ENCODE measurements around the gene KIFC3.
"Not testable (repeated sequence)": the region's sequence is repeated elsewhere in the genome, so short reads cannot be mapped to it uniquely, and the experiment has no call there.

KIFC3 gene

DNA sequence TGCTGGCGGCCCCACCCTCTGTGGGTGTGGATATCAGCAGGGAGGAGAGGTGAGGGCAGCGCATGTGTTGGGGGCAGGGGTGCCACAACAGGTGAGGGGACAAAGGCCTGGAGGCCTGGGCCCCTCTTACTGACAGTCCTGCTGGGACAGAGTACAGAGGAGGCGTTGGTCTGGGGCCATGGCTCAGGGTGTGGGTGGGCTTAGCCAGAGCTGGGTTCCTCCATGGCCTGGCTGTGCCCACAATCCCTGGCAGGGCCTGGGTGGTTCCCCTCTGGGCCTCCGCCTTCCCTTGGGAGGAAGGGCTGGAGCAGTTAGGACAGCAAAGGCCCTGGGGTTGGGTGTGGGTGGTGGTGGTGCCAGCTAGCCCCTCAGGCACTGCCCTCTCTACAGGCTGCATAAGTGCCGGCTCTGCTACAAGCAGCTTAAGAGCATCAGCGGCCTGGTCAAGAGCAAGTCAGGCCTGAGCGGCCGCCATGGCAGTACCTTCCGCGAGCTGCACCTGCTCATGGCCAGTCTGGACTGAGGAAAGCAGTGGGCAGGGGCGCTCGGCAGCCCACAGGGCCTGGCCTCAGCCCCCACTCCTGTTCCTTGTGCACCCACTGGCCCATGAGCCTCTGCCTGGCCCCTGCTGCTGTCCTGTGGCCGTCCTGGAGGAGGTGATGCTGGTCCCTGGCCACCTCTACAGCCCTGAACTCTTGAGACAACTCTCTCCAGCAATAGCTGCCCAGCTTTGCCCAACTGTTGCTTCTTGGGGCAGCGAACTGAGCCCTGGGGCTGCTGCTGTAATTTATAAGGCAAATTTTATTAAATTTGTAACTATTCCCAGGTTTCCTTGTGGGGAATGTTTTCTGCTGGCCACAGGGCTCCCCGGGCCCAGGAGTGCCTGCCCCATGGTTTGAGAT, 45.6 kb downstream of the KIFC3 start:
- in situ Hi-C loops (cut with MboI; ENCODE audit: low sequenced_read_pairs) = loop anchor here (10.0 to 25.0 kb wide), 2 partner anchors 108 to 256 kb away; partner anchors contain the start of genes USB1 and ZNF319

DNA sequence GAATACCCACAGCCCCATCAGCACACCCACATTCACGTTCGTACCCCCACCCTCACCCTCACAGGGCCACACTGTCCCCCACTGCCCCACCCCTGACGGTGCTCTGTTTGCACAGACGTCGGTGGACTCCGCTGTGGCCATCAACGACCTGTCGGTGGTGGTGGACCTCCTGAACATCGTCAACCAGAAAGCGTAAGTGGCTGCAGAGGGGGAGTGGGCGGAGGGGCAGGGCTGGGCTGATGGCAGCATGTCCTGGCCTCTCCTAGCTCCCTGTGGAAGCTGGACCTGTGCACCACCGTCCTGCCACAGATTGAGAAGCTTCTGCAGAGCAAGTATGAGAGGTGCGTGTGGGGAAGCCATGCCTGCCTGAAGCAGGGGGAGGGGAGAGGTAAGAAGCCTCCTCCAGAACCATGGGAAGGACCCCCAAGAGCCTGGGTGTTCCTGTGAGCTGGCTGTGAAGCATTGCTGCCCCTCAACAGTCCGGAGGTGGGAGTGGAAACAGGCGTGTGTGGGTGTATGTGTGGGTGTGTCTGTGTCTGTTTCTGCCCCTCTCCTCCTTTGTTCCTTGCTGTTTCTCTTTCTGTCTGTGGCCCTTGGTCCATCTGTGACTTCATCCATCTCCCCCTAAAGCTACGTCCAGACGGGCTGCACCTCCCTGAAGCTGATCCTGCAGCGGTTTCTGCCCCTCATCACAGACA, 46.4 kb downstream of the KIFC3 start:
- in situ Hi-C loops (cut with MboI; ENCODE audit: low sequenced_read_pairs) = loop anchor here (10.0 to 25.0 kb wide), 2 partner anchors 109 to 256 kb away; partner anchors contain the start of genes USB1 and ZNF319

DNA sequence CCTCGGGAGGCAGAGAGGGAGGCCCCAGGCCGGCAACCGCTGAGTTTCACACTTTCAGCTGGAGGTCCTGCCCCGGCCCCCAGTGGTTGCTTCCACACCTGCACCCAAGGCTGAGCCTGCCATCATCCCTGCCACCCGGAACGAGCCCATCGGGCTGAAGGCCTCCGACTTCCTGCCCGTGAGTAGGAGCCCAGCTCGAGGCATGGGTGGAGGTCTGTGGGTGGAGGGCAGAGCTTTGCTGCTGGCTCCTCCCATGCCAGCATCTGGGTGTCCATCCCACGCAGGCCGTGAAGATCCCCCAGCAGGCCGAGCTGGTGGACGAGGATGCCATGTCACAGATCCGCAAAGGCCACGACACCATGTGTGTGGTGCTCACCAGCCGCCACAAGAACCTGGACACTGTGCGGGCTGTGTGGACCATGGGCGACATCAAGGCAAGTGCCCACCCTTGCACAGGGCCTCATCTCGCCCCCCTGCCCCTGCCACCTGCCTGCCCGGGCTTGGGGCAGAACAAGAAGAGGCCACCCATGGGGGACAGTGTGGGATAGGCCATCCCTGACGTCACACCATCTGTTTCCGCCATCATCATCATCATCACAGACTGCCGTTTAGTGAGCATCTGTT, 47.1 kb downstream of the KIFC3 start:
- in situ Hi-C loops (cut with MboI; ENCODE audit: low sequenced_read_pairs) = loop anchor here (10.0 to 25.0 kb wide), 2 partner anchors 110 to 257 kb away; partner anchors contain the start of genes USB1 and ZNF319

DNA sequence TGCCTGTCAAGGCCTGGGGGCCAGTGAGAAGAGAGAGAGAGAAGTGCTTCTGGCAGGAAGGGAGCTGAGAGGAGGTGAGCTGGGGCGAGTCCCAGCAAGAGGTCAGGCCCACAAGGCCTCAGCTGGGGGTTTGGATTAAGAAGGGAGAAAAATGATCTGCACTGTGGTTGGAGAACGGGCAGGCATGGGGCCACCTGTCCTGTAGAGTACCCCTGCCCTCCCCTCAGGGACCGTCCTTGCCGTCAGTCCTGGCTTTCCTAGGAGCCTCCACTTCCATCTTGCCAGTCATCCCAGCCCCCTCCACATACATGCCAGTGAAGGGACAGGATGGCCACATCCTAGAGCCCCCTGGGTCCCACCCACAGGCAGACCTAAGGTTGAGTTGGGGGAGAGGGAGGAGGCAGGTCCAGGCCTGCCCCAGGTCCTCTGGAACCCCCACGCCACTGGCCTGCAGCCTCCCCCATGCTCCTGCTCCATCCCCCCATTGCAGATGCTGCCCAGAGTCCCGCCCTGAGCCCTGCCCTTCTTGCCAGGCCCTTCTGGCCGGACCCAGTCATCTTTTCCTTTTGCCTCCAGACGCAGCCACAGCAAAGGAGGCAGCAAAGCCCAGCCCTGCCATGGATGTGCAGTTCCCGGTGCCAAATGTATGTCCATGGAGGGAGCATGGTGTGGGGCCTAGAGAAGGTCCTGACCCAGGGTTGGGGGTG, 47.8 kb downstream of the KIFC3 start:
- in situ Hi-C loops (cut with MboI; ENCODE audit: low sequenced_read_pairs) = loop anchor here (10.0 to 25.0 kb wide), 2 partner anchors 110 to 258 kb away; partner anchors contain the start of genes USB1 and ZNF319

DNA sequence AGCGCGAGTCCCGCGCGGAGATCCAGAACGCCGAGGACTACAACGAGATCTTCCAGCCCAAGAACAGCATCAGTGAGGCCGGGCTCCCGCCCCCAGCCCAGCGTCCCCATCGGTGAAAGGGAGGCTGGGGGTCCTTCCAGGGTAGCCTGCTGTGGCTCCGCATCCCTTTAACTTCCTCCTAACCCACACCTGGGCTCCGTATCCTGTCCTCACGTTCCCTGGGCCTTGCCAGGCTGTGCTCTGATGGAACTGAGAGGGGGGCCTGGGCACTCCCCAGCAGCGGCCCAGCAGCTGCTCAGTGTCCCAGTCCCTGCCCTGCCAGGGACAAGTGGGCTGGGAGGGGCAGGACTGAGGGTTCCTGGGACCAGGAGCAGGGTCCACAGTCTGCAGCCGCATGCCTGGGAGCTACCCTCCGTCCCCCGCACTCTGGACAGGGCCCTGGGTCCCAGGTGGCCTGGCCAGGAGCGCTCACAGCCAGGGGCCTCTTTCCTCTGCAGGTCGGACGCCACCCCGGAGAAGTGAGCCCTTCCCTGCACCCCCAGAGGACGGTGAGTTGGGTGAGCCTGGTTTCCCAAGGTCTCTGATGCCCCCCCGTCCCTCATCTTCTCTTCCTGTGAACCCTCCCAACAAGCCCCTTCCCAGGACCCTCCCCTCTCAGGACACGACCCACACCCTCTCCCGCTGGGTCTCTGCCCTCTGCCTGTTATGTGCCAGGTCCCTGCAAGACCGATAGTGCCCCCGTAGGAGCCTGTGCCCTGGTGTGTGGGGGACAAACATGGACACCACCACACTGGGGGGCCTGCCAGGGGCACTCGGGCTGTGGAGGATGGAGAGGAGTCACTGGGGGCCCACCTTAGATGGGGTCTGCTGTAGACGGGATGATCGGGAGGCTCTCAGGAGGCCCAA, 48.6 kb downstream of the KIFC3 start:
- in situ Hi-C loops (cut with MboI; ENCODE audit: low sequenced_read_pairs) = loop anchor here (10.0 to 25.0 kb wide), 2 partner anchors 111 to 259 kb away; partner anchors contain the start of genes USB1 and ZNF319

DNA sequence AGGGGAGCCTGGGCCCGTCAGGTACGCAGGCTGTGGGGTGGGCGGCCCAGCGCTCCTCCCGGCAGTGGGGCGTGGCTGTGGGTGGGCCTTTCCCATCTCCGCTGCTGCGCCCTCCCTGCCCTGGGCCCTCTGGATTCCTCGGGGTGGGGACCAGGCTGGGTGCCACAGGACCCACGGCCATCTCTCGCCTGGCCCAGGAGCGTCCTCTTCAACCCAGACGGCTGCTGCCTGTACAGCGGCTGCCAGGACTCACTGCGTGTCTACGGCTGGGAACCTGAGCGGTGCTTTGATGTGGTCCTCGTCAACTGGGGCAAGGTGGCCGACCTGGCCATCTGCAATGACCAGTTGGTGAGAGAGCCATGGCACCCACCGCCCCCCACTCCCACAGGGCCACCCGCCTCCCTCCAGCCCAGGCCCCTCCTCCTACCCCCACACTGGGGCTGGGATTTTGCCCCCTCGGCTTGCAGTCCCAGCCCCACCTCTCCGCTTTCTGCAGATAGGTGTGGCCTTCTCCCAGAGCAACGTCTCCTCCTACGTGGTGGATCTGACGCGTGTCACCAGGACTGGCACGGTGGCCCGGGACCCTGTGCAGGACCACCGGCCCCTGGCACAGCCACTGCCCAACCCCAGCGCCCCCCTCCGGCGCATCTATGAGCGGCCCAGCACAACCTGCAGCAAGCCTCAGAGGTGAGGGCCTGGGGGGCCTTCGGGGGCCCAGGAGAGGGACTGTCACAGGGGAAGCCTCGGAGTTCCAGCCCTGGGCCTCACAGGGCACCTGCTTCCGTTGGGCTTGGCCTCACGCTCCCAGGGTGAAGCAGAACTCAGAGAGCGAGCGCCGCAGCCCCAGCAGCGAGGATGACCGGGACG, 49.5 kb downstream of the KIFC3 start:
- in situ Hi-C loops (cut with MboI; ENCODE audit: low sequenced_read_pairs) = loop anchor here (10.0 to 25.0 kb wide), 2 partner anchors 112 to 259 kb away; partner anchors contain the start of genes USB1 and ZNF319

DNA sequence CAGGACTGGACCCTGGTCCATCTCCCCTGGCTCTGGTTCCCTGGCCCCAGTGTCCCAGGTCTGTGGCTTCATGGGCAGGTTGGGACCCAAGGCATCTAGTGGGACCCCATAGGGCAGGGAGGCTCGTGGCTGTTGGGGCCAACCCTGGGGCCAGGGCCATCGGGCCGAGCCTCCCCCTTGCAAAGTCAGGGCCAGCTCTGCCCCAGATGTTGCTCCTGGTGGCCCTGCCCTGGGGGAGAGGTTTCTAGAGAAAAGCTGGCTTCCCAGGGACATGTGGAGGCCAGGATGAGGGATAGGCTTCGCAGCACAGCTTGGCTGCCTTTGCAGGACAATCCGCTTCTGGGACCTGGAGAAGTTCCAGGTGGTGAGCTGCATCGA, 50.1 kb downstream of the KIFC3 start:
- in situ Hi-C loops (cut with MboI; ENCODE audit: low sequenced_read_pairs) = loop anchor here (10.0 to 25.0 kb wide), 2 partner anchors 113 to 260 kb away; partner anchors contain the start of genes USB1 and ZNF319

GRCh38 chr16:57751539-57752202, 50.6 kb downstream of the KIFC3 start:
- in situ Hi-C loops (cut with MboI; ENCODE audit: low sequenced_read_pairs) = loop anchor here (10.0 to 25.0 kb wide), 2 partner anchors 113 to 261 kb away; partner anchors contain the start of genes USB1 and ZNF319

DNA sequence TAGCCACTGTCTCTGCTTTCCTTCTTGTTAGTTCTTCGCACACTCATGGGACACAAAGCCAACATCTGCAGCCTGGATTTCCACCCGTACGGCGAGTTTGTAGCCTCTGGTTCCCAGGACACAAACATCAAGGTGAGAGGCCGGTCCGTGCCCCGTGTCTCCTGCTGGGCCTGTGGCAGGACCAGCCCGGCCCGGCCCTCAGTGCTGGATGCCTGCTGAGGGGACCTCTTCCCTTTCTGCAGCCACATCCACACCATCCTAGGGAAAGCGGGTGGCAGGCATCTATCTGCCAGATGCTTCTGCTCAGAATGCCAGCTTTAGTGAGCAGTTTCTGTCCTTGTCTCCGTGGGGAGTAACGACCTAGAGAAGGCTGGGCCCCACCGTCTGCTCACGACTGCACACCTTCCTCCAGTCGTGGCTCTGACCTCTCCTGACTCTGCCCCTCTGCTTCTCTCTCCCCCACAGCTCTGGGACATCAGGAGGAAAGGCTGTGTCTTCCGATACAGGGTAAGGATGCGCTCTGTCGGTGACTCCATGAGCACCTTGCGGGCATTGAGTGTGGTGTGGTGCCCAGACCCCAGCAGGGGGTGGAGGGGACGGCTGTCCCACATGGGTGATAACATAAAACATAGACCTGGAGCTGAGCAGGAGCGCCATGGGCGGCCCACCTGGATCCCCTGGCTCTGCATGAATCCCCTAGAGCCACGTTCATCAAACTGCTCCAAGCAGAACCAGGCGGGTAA, 51.3 kb downstream of the KIFC3 start:
- in situ Hi-C loops (cut with MboI; ENCODE audit: low sequenced_read_pairs) = loop anchor here (10.0 to 25.0 kb wide), 2 partner anchors 114 to 261 kb away; partner anchors contain the start of genes USB1 and ZNF319

DNA sequence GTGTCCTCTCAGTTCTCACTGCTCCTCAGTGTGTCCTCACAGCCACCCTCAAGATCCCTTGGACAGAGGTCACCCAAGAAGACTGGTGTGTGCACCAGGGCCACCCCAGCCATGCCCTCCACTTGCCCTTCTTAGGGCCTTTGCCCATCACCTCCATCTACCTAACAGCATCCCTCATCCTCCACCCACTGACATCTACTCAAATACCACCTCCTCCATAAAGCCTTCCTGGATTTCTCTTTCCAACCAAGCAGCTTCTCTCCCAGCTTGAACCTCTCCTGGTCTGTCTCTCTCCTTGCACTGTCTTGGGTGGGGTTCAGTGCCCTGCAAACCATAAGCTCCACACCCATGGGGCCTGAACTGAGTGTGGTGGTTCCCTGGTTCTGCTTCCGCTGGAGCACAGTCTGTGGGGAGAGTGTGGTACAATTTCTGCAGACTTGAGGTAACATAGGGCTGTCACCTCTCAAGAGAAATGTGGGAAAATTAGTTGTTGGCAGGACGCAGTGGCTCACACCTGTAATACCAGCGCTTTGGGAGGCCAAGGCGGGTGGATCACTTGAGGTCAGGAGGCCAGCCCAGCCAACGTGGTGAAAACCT, 52.3 kb downstream of the KIFC3 start:
- in situ Hi-C loops (cut with MboI; ENCODE audit: low sequenced_read_pairs) = loop anchor here (10.0 to 25.0 kb wide), 2 partner anchors 115 to 262 kb away; partner anchors contain the start of genes USB1 and ZNF319

GRCh38 chr16:57749101-57749692, 53.1 kb downstream of the KIFC3 start:
- in situ Hi-C loops (cut with MboI; ENCODE audit: low sequenced_read_pairs) = no loop called here

GRCh38 chr16:57748596-57748995, 53.7 kb downstream of the KIFC3 start:
- in situ Hi-C loops (cut with MboI; ENCODE audit: low sequenced_read_pairs) = no loop called here

GRCh38 chr16:57747996-57748395, 54.3 kb downstream of the KIFC3 start:
- in situ Hi-C loops (cut with MboI; ENCODE audit: low sequenced_read_pairs) = no loop called here

DNA sequence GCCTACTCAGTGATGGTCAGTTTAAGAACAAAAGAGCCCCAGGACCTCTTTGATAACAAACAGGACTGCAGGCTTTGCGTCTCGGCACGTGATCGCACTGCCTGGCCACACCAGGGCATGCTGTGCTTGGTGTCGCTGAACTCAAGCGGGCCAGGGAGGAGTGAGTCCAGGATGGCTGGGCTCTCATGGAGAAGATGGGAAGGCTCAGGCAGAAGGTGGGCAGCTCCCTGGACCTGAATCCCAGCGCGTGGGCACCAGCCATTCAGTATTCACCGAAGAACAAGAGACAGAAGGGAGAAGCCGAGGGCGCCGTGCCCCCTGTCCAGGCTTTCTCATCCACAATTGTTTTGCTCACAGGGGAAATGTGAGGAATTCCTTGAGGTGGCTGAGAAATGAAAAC, 54.8 kb downstream of the KIFC3 start:
- in situ Hi-C loops (cut with MboI; ENCODE audit: low sequenced_read_pairs) = no loop called here

GRCh38 chr16:57747091-57747490, 55.2 kb downstream of the KIFC3 start:
- in situ Hi-C loops (cut with MboI; ENCODE audit: low sequenced_read_pairs) = no loop called here

DNA sequence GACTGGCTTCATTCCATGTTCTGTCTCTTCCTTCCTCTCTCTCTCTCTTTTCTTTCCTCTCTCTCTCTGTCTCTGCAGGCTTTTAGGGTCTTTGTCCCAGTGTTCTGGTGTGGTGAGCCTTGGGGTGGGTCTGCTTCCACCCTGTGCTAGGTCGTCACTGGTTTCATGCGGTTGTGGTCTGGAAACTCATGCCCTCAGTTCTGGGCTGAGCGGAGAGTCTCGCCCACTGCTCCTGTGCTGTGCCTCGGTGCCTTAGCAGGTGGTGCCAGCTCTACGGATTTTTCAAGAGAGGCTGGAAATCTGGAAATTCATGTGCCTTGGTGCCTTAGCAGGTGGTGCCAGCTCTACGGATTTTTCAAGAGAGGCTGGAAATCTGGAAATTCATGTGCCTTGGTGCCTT, 56.0 kb downstream of the KIFC3 start:
- in situ Hi-C loops (cut with MboI; ENCODE audit: low sequenced_read_pairs) = not testable (repeated sequence)

Data from HL-60/S4 (cell line).